GM12873 (cell line): ENCODE results near the gene SORCS1.

Experiments used
- CTCF ChIP-seq: IDR thresholded peaks from 2 replicates; pipeline ENCODE4 v1.5.1; 2012; ENCODE audit warnings: low read depth, mild to moderate bottlenecking, moderate library complexity, low read length, control low read depth; ENCODE audit not compliant: insufficient read depth; ENCODE audit errors: missing control alignments

Gene SORCS1

DNA sequence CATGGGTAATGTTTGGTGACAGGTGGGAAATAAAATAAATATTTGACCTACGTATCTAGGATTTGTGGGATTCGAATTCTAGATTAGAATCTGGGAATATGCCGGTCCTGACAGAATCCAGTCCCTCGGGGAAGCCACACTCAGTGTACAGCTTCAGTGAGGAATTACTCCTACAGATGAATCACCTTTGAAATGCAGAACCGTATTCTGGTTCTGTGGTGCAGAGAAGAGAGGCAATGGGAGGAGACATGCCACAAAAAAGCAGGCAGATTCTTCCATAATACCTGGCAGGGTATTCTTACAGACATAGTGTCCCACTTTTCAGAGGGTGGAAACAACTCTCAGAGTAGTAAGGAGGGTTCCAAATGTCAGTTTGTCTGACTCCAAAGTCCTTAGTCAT, 286.9 kb downstream of the SORCS1 start:
- TF ChIP-seq CTCF = no peak

GRCh38 chr10:106874604-106874889, 290.0 kb downstream of the SORCS1 start:
- TF ChIP-seq CTCF = no peak

GRCh38 chr10:106873770-106874603, 290.5 kb downstream of the SORCS1 start:
- TF ChIP-seq CTCF = no peak

GRCh38 chr10:106872176-106872575, 292.3 kb downstream of the SORCS1 start:
- no peak for TF ChIP-seq CTCF

DNA sequence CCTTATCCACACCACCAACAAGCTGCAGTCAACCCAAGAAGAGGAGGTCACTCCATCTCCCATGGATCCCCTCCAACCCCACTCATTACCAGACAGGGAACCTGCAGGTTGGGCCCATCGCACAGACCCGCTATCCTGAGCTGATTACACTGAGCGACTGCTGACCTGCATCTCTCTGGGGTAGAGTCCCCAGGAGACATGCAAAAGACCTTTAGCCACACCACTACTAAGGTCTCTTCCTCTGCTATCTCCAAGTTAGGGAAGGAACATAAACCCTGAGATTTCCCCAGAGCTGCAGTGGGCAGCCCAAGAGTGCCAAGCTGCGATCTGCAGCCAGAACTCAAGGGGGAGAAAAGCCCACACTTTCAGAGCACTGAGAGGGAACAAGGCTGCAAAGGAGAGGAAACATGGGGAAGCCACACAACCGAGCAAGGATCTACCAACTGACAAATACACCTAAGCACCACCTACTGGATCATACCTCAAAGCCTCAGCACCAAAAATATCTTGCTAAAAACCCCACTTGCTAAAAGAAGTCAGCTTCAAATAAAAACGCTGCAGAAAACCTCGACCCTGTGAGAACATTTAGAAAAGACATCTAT, 298.2 kb downstream of the SORCS1 start:
- TF ChIP-seq CTCF = peak; percentile 16

DNA sequence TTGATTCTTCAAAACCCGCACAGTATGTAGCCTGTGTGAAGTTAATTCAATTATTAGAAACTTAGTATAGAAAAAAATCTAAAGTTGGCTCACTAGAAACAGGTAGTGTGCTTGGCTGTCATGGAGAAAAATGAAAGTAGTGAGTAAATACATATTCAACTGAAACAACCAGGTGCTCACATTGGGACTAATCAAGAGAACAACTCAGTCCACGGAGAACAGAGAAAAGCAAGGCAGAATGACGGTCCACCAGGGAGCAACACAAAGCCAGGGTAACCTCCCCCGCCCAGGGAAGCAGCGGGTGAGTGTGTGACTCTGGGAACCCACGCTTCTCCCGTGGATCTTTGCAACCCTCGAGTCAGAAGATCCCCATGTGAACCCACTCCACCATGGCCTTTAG, 300.5 kb downstream of the SORCS1 start:
- TF ChIP-seq CTCF = no peak

GRCh38 chr10:106863549-106863948, 301.0 kb downstream of the SORCS1 start:
- peak; percentile 32 for TF ChIP-seq CTCF
